Astrocyte of the spinal cord (primary cell): ENCODE results near the gene TMIGD2.
"Not testable (repeated sequence)": the region's sequence is repeated elsewhere in the genome, so short reads cannot be mapped to it uniquely, and the experiment has no call there.

Experiments
- DNase-seq: peaks from one replicate; pipeline ENCODE4 v3.0.0; 2011; ENCODE audit warnings: low read depth, low spot score
- H3K4me3 ChIP-seq: 2 replicates; pipeline ENCODE4 v1.5.1; 2011; ENCODE audit warnings: low read depth, mild to moderate bottlenecking, low read length, moderate library complexity
- CTCF ChIP-seq: IDR thresholded peaks from 2 replicates; pipeline ENCODE4 v1.5.1; 2012; ENCODE audit warnings: low read depth, mild to moderate bottlenecking, low read length, inconsistent platforms
- in situ Hi-C: cut with HindIII; loops from 2 replicates; pipeline ENCODE4 v1.10.0; 2017; ENCODE audit warnings: low sequenced_read_pairs

TMIGD2 gene

GRCh38 chr19:4297901-4298809 lies 4.0 kb downstream of the TMIGD2 start:
- no peak for DNase-seq
- in situ Hi-C loops = no loop called here
- TF ChIP-seq CTCF = no peak
- H3K4me3 ChIP-seq = no peak overlapping the region

GRCh38 chr19:4295972-4296771 lies 6.0 kb downstream of the TMIGD2 start:
- H3K4me3 ChIP-seq = no peak overlapping the region
- no peak for DNase-seq
- TF ChIP-seq CTCF = no peak
- in situ Hi-C loops = no loop called here

- TF ChIP-seq CTCF = no peak
- no peak for DNase-seq
- in situ Hi-C loops = no loop called here
Observed at GRCh38 chr19:4294389-4294788, 7.8 kb downstream of the TMIGD2 start.

GRCh38 chr19:4292515-4292914 lies 9.7 kb downstream of the TMIGD2 start:
- TF ChIP-seq CTCF = no peak
- H3K4me3 ChIP-seq = no peak overlapping the region
- no peak for DNase-seq
- in situ Hi-C loops = no loop called here

More at GRCh38 chr19:4294389-4294788, 7.8 kb downstream of the TMIGD2 start:
- no peak overlapping the region for H3K4me3 ChIP-seq

- no peak overlapping the region for H3K4me3 ChIP-seq
- in situ Hi-C loops = no loop called here
- TF ChIP-seq CTCF = no peak
- no peak for DNase-seq
Observed at GRCh38 chr19:4291184-4291732, 10.9 kb downstream of the TMIGD2 start.

- TF ChIP-seq CTCF = no peak
- in situ Hi-C loops = no loop called here
- DNase-seq = no peak
- H3K4me3 ChIP-seq = no peak overlapping the region
Observed at GRCh38 chr19:4288091-4288777, 14.0 kb downstream of the TMIGD2 start.

GRCh38 chr19:4286141-4286540 lies 16.0 kb downstream of the TMIGD2 start:
- DNase-seq, in situ Hi-C loops, H3K4me3 ChIP-seq: not testable (repeated sequence)
